ENCODE measurements around the gene KIAA0930. TPM values are rescaled to one million over a fixed set of nuclear protein-coding genes. Genes with fewer than 3 reads are reported as not detected.
"Not testable (repeated sequence)": the region's sequence is repeated elsewhere in the genome, so short reads cannot be mapped to it uniquely, and the experiment has no call there.

KIAA0930 gene
- total RNA-seq = 32.1 and 49.2 TPM in 2 replicates
- polyA plus RNA-seq (2012) = 54.7 TPM

GRCh38 chr22:45240810-45241631, at the start of gene KIAA0930:
Gene KIAA0930 (minus strand): TSS chr22:45240894. CDS start chr22:45240703, 191 bp downstream.
- peak; percentile 72 for DNase-seq (ENCODE audit: low read depth)

- no peak for DNase-seq (ENCODE audit: low read depth)
These were observed 46.3 kb upstream of the KIAA0930 start for GRCh38 chr22:45286854-45287551.

- no peak for DNase-seq (ENCODE audit: low read depth)
These were observed 44.8 kb upstream of the KIAA0930 start for GRCh38 chr22:45285263-45286058.

- no peak for DNase-seq (ENCODE audit: low read depth)
These were observed 44.1 kb upstream of the KIAA0930 start, which contains the start of gene UPK3A for GRCh38 chr22:45284705-45285262. Gene UPK3A (plus strand): TSS chr22:45284949. CDS start chr22:45285014, 65 bp downstream.

- DNase-seq (ENCODE audit: low read depth) = no peak
These were observed 40.3 kb upstream of the KIAA0930 start for GRCh38 chr22:45281010-45281409.

- no peak for DNase-seq (ENCODE audit: low read depth)
These were observed 39.9 kb upstream of the KIAA0930 start for GRCh38 chr22:45280587-45280980.

- no peak for DNase-seq (ENCODE audit: low read depth)
These were observed 37.4 kb upstream of the KIAA0930 start for GRCh38 chr22:45278125-45278524.

- DNase-seq (ENCODE audit: low read depth) = not testable (repeated sequence)
These were observed 37.0 kb upstream of the KIAA0930 start for GRCh38 chr22:45277720-45278119.

- DNase-seq (ENCODE audit: low read depth) = no peak
These were observed 35.9 kb upstream of the KIAA0930 start for GRCh38 chr22:45276507-45277105.

GRCh38 chr22:45273452-45274075, 32.9 kb upstream of the KIAA0930 start:
- DNase-seq (ENCODE audit: low read depth) = no peak

GRCh38 chr22:45272498-45272897, 31.8 kb upstream of the KIAA0930 start:
- peak; percentile 67 for DNase-seq (ENCODE audit: low read depth)

GRCh38 chr22:45271667-45272201, 31.0 kb upstream of the KIAA0930 start:
- peak; percentile 97 for DNase-seq (ENCODE audit: low read depth)

GRCh38 chr22:45270095-45271020, 29.7 kb upstream of the KIAA0930 start:
- DNase-seq (ENCODE audit: low read depth) = no peak

GRCh38 chr22:45268958-45269844, 28.5 kb upstream of the KIAA0930 start:
- peak; percentile 71 for DNase-seq (ENCODE audit: low read depth)

- DNase-seq (ENCODE audit: low read depth) = no peak
These were observed 27.7 kb upstream of the KIAA0930 start for GRCh38 chr22:45268167-45268957.

GRCh38 chr22:45265535-45265934, 24.8 kb upstream of the KIAA0930 start:
- no peak for DNase-seq (ENCODE audit: low read depth)
